DMS53 (cell line): ENCODE measurements around the gene HAO2.
A peak's percentile ranks its signal among the peaks of the same experiment; 100 is the strongest.
"Not testable (repeated sequence)": the region's sequence is repeated elsewhere in the genome, so short reads cannot be mapped to it uniquely, and the experiment has no call there.

Experiments
- DNase-seq: peaks from one replicate; lab custom pipeline; 2025; lab: John Stamatoyannopoulos, UW

The HAO2 gene

DNA sequence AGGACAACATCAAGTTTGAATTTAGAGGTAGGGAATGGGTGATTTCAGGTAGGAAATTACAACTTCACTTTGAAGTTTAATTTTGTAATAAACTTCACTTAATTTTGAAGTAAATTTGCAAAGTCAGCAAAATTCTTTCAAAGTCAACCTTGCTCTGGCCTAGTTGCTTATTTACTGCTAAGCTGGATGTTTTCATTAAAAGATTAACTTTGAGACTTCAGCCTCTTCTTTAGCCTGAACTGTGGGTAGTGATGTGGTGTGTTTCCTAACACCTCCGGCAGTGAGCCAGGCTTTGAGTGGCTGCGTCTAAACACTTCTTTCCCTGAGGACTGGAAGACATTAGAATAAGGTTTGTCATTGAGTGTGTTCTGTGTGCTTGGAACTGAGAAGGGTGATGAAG is at the start of gene HAO2:
Gene HAO2, plus strand, starts transcription at position 232 of the 400 bp plus-strand sequence. CDS start 12,301 bp downstream, outside the sequence.
- no peak for DNase-seq

DNA sequence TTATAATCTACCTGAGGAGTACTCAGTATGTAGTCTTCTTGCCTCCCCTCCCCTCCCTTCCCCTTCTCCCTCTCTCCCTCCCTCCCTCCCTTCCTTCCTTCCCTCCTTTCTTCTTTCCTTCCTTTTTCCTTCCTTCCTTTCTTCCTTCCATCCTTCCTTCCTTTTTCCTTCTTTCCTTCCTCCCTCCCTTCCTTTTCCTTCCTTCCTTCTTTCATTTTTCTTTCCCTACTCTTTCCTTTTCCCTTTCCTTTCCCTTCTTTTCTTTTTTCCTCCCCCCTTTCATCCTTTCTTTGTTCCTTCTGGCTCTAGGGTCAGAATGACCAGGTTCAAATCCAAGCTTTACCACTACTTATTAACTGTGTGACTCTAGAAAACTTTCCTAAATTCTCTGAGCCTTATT is 48.5 kb upstream of the HAO2 start:
- DNase-seq: no peak

DNA sequence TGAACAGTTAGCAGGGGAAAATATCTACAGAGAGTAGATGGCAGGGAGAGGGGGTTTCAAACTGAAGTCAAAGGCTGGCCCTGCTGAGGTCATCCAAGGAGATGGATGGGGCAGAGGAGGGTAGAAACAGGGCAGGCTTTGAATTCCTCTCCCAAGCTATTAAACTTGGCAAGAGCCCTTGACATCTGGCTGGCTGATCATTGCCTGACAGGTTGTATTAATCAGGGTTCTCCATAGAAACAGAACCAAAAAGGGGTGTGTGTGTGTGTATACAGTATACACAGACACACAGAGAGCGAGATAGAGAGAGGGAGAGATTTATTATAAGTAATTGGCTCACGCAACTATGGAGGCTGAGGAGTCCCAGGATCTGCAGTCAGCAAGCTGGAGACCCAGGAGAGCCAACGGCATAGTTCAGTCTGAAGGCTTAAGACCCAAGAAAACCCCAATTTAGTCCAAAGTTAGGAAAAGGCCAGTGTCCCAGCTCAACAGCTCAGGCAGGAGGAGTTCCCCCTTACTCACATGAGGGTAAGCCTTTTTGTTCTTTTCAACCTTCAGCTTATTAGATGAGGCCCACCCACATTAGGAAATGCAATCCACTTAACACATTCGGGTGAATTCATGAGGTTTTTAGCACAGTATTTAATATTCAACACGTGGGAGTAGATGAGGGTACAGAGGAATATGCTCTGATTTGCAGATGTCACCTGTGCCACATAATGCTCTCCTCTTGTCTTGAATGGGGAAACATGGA is 46.7 kb upstream of the HAO2 start:
- no peak for DNase-seq

DNA sequence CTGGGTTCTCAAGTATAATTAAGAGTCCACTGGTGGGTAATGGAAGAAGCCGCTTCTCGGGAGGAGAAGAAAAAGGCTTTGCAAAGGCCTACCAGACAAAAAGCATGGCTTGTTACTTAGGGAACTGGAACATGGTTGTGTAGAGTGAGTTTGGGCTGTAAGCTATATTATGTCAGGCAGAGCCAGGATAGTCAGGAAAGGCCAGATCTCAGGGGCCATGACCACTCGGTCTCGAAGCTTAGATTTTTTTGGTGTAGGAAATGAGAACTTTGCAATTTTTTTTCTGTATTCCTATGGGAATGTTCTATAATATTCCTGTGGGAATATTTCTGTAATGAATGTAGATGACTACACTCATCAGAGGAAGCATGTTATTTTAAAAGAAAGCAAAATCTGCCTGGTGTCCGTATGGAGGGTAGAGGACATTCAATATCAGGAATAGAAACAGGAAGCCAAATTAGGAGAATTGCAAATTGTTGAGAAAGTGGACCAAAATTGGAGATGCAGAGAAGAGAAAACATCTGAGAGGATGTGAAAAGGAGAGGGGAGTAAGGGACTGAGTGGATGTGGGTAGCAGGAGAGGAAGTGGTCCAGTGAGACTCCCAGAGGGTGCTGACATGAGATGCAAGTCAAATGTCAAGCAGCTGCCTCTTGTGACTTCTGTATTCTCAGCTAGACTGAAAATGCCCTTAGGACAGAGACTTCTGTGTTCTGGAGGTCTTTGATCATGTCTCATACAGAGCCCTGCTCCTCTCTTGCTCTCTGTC is 45.2 kb upstream of the HAO2 start:
- no peak for DNase-seq

DNA sequence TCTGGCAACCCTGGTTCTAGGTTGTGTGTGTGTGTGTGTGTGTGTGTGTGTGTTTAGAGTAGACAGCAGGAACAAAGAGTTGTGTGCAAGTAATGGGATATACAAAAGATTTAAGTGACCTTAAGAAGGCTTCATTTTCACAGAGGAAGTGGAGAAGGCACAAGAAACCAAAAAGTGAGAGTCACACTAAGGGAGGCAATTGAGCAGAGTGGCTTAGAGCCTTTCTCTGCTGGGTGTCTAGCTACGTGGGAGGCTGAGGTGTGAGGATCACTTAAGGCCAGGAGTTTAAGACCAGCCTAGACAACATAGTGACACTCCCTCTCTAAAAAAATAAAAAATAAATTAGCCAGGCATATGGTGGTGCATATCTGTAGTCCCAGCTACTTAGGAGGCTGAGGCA is 44.4 kb upstream of the HAO2 start:
- no peak for DNase-seq

DNA sequence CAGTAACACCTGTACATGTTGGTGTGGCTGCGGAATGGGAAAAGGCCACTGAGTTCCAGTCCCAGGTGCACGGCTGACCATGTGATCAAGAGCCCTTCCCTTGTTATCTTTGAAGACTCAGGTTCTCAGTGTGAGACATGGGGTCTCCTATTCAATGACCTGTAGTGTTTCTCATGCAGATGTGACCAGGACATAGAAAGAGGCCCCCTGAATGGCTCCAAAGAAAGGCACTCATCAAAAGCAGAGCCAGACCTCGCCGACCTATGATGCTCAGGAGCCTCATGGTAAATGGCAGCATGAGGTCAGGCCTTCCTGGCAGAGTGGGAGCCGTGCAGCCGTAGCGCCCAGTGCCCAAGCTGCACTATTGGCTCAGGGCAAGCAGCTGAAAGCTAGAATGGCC is 42.3 kb upstream of the HAO2 start:
- DNase-seq: no peak

DNA sequence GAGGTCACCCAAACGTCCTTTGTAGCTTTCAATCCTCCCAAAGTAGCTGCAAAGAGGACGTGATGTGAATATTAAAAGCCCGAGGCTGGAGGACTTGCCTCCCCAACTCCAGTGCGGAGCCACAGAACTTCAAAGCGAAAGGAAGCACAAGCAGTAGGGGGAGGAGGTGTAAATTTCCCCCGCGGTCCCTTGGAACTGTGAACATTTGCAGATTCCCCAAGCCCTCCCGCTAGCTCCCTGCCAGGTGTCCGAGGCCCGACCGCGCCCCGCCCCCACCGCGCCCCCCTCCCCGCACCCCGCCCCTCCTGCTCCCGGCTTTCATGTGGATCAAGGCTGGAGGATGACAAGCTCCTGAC is 41.5 kb upstream of the HAO2 start:
- peak; percentile 35 for DNase-seq

DNA sequence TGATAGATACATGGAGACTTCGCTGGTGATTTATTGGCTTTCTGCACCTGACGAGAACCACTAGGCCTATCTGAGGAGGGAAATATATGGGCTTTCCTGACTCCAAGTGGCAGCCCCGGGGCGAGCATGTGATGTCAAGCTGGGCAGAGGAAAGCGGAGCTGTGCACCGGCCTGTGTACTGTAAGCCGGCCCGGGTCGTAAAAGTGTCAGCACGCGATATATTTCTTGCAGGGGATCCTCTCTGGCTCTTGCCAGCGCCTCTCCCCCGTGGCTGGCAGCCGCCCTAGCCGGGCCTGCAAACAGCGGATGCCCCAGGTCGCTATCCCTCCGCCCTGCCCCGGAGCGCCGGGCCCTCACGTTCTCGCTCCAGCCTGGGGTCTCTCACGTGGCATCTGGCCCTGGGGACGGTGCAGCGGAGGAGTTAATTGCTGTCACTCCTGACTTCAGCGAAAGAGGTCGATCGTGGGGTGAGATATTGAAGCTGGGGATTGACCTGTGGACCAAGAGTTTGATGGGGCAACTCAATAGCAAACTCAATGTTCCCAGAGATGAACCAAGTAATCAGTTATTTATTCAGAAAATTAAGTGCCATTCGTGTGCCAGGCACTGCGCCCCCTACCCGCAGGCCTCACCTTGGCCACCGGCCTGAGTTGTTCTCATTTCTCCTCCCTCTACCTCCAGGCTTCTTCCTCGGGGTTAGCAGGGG is 41.0 kb upstream of the HAO2 start:
- DNase-seq: peak; percentile 64

DNA sequence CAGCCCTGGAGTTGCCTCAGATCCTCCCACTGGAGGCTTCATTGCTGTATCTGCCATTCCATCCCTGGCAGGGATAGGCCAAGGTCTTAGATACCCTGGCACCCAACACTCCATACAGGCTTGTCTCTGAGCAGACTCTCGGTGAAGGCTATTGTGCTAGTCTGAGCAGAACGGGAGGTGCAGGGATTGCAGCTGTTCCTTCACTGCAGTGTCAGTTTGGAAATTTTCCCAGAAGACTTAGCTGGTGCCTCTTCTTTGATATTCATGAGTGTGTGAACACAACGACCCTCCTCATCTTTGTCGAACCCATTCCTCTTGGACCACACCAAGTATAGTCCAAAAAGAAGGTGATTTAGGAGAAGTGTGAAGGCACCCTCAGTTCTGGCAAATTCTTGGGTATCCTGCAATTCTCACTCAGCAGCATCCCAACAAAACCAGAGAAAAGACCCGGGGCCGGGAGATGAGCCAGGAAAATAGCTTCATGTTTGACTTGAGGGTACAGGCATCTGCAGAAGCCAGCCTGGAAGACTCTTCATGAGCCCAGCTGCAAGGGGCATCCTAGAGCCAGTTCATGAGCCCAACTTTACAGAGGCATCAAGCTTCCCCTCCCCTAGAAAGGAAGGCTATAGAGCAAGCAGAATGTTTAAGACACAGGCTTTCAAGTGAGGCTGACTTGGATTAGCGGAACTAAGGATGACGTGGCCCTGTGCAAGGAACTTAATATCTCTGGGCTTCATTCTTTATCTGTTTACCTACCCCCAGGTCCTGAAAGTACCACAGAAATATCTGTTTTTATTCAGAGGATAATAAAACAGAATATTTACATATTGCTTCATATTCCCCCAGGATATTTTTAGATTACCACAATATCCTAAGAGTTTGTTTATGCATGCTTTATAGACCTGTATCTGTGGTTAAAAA is 38.8 kb upstream of the HAO2 start:
- DNase-seq: no peak

DNA sequence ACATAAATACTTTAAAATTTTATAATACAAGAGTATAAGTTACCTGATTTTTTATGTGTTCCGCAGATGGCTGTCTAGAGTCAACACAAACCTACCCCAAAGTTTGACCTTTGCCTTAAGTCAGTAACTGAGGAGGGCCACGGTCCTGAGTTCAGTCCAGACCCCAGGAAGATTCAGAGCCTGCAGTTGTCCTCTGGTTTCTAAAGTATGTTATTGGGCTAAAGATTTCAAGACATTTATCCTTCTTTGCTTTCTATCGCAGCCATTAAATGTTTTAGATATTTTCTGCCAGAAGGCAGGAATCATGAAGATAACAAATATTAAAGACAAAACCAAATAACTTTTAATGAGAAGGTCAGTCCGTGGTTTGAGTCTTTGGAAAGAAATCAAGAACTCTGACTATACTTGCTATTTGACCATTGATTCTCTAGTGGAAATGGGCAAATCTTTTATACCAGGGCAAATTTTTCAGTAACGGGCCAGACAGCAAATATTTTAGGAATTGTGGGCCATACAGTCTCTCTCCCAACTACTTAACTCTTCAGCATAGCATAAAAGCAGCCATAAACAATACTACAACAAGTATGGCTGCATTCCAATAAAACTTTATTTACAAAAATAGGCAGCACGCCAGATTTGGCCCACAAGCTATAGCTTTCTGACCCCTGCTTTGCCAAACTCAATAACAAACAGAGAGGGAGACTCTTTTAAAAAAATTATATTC is 38.0 kb upstream of the HAO2 start:
- no peak for DNase-seq

DNA sequence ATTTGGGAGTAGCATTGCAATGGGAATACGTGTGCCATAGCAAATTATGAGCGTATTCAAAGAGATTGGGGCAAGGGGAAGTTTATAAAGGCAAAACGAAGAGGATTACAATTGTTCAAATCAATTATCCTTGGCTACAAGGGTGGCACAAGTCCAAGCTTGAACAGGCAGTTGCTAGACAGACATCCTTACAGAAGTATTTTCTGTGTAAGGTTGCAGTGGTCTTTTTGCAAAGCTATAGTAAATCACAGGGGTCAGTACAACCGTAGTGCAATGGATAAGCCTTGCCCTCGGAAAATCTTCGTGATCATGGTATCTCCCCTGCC is 37.4 kb upstream of the HAO2 start:
- DNase-seq: no peak

DNA sequence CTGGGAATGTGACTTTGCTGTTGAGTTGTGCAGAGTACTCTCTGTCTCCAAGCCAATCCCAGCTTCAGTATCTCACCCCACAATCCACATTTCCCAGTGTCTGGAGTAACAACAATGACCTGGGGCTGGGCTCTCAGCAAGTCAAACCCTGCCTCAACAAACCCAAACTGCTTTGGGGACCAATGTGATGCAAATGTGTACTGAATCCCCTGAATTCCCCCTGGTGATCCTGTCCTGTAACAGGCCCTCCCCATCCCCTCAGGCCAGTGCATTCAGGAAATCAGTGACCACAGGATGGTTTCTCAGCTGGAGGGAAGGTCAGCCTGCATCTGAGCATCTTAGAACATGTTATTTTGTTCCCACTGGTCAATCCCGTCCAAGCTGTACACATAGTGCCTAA is 36.7 kb upstream of the HAO2 start:
- no peak for DNase-seq

DNA sequence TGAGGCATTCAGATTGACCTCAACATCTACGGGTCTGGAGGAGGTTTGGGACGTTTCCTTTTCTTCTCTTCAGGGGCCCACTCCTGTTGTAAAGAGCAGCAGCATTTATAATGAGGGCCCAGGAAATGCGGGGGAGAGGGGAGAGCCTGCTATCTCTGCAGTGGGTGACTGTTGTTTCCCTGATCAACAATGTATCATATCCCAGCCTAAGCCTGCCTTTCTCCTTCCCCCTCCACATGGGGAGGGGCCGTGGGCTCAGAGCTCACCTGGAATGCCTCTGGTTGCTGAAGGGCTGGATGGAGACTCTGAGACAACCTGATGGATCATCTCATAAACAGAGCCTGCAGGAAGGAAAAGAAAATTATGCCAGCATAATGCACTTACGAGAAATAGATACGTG is 36.0 kb upstream of the HAO2 start:
- DNase-seq: no peak

DNA sequence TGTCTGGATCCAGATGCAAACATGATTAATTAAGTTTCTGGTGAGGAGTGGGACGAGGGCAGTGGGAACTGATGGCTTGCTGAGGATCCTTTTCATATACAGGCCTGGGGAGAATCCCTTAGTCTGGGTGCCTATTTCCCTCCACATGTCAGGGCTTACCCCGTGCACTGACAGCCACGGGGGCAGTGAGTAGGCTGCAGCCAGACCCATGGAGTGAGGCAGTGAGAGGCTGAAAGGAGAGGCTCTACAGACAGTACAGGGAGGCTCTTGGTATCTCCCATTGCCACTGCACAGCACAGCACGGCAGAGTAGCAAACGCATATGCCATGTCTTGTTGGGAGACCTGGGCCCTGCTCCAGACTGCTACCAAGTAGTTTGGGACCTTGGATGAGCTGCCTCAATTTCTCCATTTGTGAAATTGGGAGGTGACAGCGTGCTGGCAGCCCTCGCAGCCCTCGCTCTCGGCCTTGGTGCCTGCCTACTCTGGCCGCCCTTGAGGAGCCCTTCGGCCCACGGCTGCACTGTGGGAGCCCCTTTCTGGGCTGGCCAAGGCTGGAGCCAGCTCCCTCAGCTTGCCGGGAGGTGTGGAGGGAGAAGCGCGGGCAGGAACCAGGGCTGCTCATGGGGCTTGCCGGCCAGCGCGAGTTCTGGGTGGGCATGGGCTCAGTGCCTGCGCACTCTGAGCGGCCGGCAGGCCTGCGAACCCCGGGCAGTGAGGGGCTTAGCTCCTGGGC is 35.3 kb upstream of the HAO2 start:
- DNase-seq: no peak

DNA sequence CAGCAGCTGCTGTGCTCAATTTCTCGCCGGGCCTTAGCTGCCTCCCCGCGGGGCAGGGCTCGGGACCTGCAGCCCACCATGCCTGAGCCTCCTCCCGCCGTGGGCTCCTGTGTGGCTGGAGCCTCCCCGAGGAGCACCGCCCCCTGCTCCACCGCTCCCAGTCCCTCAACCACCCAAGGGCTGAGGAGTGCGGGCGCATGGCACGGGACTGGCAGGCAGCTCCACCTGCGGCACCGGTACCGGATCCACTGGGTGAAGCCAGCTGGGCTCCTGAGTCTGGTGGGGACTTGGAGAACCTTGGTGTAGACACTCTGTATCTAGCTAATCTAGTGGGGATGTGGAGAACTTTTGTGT is 34.7 kb upstream of the HAO2 start:
- DNase-seq: not testable (repeated sequence)

DNA sequence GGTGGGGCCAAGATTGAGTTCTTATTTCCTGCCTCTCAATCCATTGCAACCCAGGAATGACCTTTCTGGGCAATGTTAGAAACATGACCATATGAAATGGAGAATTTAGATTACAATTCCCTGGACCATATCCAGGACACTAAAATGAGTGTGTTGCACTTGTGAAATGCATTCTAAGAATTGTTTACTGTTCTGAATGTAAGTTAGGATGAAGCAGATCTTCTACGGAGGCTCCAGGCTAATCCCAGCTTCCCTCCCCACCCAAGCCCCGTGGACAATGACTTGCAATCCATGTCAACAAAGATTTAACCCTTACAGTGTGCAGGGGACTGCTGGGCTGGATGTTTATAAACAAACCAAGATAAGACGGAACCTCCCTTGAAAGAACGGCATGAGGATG is 31.7 kb upstream of the HAO2 start:
- DNase-seq: no peak

DNA sequence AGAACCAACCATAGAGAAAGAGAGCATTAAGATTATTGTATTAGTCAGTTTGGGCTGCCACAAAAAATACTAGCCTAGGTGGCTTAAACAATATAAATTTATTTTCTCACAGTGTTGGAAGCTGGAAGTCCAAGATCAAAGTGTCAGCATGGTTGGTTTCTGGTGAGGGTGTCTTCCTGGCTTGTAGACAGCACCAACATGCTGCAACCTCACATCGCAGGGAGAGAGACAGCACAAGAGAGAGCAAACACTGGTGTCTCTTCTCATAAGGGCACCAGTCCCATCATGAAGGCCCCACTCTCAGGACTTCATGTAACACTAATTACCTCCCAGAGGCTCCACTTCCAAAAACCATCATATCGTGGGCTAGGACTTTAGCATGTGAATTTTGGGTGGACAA is 30.6 kb upstream of the HAO2 start:
- DNase-seq: no peak

DNA sequence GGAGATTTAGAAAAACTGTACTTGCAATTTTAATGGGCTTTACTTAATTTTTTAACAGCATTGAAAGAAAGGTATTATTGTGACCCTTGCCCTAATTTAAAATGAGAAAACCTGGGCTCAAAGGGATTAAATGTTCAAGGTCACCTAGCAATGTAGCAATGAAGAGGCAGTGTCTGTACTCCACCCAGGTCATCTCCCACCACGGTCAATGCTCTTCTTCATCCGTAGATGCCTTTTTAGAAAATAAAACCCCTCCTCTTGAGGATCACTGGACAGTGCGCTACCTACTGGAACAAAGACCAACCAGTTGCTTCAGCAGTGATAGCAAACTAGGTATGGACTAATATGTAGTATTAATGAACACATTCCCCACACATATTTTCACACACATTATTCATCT is 29.8 kb upstream of the HAO2 start:
- DNase-seq: no peak

DNA sequence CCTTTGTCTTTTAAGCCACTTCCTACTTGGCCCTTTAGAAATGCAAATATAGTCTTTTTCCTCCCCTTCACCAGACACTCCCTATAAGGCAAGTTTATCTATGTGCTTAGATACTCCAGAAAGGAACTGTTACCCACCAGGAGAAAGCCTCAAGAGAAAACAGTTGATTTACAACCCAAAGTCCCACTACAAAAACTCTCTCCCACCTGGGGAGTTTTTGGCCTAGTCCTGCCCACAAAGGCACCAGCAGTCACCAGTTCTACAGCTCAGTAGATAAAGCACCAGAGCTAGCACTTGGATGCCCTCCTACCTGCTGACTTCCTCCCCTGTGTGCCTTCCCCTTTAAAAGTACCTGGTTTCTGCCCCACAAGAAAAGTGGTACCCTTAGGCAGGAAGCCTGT is 27.7 kb upstream of the HAO2 start:
- no peak for DNase-seq

DNA sequence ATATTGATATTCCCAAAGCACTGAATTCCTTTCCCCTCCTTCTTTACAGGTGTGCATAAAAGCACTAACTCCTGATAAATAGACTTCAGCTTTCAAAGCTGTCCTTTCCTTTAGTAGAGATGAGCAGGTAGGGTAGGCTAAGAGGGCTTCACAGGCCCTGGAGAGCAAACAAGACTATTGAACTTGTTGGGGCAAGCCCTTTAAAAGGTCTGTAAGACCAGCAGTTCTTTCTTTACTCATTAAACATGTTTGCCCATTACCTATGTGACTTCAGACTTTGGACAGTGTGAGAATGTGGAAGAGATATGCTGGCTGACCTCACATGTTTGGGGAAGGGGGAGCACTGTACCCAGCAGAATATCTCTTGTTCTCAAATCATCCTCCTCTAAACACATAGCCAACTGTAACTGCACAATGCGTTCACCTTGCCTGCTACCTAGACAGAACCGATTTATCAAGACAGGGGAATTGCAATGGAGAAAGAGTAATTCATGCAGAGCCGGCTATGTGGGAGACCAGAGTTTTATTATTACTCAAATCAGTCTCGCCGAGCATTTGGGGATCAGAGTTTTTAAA is 27.1 kb upstream of the HAO2 start:
- DNase-seq: peak; percentile 35

DNA sequence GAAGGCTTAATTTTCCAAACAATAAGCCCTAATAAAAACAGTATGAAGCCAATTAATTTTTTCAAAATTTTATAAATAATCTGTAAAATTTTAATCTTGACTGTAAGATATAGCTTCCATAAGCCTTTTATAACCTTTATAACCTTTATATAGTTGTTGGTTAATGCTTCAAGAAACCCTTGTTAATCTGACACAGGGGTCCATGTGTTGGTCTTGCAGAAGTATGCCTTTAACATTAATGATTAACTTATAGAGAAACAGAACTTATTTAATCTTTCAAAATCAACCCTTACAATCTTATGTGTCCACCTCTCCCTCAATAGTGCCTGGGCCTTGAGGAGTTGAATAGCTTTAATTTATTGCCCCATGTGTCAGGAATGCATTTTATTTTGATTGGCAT is 23.2 kb upstream of the HAO2 start:
- no peak for DNase-seq
